Epithelial cell of esophagus (primary cell): ENCODE results near the gene FBXW4.

Experiments
- DNase-seq: peaks from one replicate; pipeline ENCODE4 v3.0.0; 2010; ENCODE audit warnings: low read depth
- H3K4me3 ChIP-seq: 2 replicates; pipeline ENCODE4 v1.5.1; 2011; ENCODE audit warnings: mild to moderate bottlenecking, low read length, control low read depth
- CTCF ChIP-seq: IDR thresholded peaks from 2 replicates; pipeline ENCODE4 v1.5.1; 2011; ENCODE audit warnings: low read depth, mild to moderate bottlenecking, low read length, control low read depth, inconsistent platforms; ENCODE audit not compliant: insufficient read depth; ENCODE audit errors: missing control alignments

FBXW4 gene

GRCh38 chr10:101725296-101726114, 30.5 kb upstream of the FBXW4 start:
- no peak overlapping the region for H3K4me3 ChIP-seq
- TF ChIP-seq CTCF: no peak
- DNase-seq: no peak

- DNase-seq: no peak
- H3K4me3 ChIP-seq: no peak overlapping the region
- no peak for TF ChIP-seq CTCF
These were observed 29.5 kb upstream of the FBXW4 start for GRCh38 chr10:101724446-101724845.

- TF ChIP-seq CTCF: no peak
- DNase-seq: no peak
- no peak overlapping the region for H3K4me3 ChIP-seq
These were observed 28.2 kb upstream of the FBXW4 start for GRCh38 chr10:101723176-101723575.

- TF ChIP-seq CTCF: no peak
- H3K4me3 ChIP-seq: no peak overlapping the region
- DNase-seq: no peak
These were observed 26.8 kb upstream of the FBXW4 start for GRCh38 chr10:101721806-101722205.

- DNase-seq: no peak
- TF ChIP-seq CTCF: no peak
- no peak overlapping the region for H3K4me3 ChIP-seq
These were observed 25.7 kb upstream of the FBXW4 start for GRCh38 chr10:101720606-101721230.

GRCh38 chr10:101718690-101719275, 23.8 kb upstream of the FBXW4 start:
- TF ChIP-seq CTCF: no peak
- no peak for DNase-seq
- no peak overlapping the region for H3K4me3 ChIP-seq
